ENCODE data around the gene TWIST1.
A peak's percentile ranks its signal among the peaks of the same experiment; 100 is the strongest.

The TWIST1 gene

DNA sequence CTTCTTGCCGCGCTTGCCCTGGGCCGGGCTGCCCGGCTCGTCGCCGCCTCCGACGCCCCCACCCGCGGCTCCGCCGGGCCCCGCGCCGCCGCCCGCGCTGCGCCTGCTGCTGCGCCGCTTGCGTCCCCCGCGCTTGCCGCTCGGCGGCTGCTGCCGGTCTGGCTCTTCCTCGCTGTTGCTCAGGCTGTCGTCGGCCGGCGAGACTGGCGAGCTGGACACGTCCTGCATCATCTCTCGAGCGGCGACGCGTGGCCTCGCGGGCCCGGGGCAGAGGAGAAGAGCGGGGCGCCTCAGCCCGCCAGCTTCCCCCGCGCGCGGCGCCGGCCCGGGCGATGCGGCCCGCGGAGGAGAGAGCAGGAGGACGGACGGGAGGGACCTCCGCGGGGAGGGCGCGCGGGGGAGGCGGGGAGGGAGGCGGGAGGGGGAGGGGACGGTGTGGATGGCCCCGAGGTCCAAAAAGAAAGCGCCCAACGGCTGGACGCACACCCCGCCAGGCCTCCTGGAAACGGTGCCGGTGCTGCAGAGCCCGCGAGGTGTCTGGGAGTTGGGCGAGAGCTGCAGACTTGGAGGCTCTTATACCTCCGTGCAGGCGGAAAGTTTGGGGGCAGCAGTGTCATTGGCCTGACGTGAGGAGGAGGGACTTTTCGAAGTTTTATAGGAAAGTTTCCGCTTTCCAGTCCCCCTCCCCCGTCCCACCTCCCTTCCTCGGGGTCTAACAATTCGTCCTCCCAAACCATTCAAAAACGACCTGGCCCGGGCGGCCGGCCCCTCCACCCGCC lies at the start of gene TWIST1:
Gene TWIST1 (minus strand): TSS at position 546 of the 779 bp plus-strand sequence. CDS start 315 bp downstream, at position 231.
- FAIRE-seq, result no peak

GRCh38 chr7:19161671-19162070 lies 44.2 kb upstream of the TWIST1 start:
- no peak for FAIRE-seq

- no peak for FAIRE-seq
Measured at GRCh38 chr7:19146699-19147098, 29.3 kb upstream of the TWIST1 start.

- FAIRE-seq, result no peak
Measured at GRCh38 chr7:19145434-19146115, 28.1 kb upstream of the TWIST1 start.

DNA sequence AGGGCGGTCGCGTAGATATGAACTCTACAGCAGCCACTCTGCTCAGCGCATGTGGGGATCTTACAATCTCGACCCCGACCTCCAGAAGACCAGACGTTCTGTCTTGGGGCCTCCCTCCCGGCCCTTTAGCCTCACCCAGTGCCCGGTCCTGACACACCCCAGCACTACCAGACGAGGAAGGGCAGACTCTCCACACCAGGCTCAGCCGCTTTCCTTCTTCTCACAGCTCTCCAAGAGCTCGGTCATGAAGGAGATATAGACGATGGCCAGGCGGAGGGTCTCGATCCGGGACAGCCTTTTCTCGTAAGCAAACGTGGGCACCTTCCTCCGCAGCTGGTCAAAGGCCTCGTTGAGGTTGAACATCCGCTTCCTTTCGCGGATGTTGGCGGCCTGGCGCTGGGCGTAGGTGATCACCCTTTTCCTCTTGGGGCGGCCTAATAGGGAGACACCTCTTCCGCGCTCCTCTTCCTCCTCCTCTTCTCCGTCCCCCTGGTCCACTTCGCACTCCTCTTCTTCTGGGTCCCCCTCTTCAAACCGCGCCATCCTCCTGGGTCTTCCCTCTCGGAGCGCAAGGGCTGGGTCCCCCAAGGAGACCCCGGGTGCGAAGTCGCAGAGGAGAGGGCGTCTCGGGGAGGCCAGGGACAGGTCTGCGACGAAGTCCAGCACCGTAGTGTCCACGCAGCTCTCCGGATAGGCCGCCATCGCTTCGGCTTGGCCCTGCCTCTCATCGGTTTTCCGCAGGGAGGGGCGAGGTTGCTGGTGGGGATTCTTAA lies 27.4 kb upstream of the TWIST1 start, which contains the start of gene FERD3L:
Gene FERD3L (minus strand): TSS at position 761 of the 773 bp plus-strand sequence. CDS start 59 bp downstream, at position 702.
- no peak for FAIRE-seq

GRCh38 chr7:19143881-19144574 lies 26.6 kb upstream of the TWIST1 start:
- no peak for FAIRE-seq

DNA sequence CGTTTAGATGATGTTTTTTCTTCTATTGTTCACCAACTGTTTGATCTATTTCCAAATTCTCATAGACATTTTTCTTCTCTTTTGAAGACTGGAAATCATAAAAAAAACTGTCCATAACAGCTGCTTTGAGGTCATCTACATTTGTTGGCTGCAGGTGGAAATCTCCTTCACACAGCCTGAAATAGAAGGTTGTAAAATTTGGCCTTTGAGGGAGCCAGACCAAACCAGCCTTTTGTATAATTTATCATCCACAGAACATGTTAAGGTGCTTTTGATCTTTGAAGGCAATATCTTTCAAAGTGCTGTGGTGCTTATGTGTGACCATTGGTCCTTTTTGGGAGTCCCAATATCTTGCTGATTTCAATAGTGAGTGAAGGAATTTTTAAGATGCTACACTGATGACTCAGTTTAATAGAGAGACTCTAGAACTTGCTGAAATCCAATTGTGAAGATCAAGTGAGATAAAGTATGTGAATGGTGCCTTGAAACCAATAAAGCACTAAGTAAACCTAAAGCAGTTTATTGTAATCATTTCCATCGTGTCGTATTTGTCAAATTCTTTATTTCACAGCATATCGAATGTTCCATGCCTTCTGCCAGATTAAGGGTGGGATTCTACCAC lies 22.4 kb upstream of the TWIST1 start:
- FAIRE-seq, result no peak

- FAIRE-seq, result no peak
Measured at GRCh38 chr7:19133886-19134285, 16.4 kb upstream of the TWIST1 start.

- FAIRE-seq, result no peak
Measured at GRCh38 chr7:19133390-19133789, 16.0 kb upstream of the TWIST1 start.

DNA sequence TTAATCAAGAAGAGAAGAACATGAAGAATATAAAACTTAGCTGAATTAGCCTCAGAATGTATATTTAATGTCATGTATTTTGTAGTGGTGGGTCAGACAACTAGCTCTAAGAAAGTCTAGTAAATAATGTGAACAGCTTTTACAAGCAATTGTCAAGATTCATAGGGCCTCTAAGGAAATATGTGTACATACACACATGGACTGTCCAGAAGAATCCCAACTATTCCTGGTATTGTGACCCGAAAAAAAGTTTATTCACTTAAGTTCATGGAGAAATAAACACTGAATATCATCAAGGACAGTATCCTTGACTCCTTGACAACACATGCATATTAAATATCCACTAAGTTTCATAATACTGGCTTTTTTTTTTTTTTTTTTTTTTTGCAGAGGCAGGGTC lies 11.4 kb upstream of the TWIST1 start:
- FAIRE-seq, result no peak

DNA sequence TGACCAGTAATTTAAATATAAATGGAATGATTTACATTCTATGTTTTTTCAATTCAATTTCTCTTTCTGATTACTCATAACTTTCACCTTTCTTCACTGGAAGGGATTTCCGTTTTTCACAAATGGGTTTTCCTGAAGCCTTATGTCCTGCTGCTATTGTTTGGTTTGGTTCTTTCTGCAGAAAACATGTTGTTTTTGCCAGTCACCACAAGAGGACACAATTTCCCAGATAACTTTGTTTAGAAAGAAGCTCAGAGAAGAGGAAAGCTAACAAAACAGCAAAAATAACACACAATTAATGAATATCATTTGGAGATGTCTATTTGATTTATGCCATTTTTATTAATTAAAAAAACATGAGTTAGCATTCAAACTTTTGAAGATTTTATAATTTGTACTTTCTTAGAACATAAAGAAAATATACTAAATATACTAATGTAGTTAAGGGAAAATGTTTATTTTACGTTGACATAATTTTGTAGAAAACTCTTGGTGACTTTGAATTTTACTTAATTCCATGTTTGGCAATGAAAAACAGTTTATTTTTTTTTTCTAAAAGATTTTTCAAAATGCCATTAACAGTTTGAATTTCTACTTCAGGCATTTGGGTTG lies 4.6 kb upstream of the TWIST1 start:
- peak; percentile 31 for FAIRE-seq

DNA sequence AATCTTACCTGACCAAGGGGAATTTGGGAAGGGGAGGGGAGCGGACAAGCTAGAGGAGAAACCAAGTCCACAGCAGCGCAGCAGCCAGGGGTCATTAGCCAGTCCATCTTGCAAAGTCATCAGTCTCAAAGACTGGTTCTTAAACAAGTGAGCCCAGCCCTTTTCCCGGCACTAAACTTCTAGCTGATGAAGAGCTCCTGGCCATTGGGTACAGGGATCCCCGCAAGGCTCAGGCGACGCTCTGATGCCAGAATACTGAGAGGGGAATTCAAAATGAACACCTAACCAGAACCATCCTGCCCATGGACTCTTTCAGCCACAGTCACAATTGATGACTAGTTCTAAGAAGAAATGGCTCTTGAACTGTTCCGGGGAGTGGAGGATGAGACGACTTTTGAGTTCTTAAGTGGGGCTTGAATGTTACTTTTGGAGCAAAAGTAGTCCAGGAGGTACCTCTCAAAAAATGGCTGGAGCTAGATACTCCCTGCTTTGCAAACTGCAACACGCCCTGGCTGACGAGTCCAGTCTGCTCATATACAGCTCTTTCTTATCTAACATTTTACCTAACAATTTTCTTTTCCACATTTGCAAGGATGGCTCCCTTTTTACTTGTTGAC lies 2.5 kb upstream of the TWIST1 start:
- no peak for FAIRE-seq

GRCh38 chr7:19119372-19119771 lies 1.9 kb upstream of the TWIST1 start:
- FAIRE-seq, result no peak

DNA sequence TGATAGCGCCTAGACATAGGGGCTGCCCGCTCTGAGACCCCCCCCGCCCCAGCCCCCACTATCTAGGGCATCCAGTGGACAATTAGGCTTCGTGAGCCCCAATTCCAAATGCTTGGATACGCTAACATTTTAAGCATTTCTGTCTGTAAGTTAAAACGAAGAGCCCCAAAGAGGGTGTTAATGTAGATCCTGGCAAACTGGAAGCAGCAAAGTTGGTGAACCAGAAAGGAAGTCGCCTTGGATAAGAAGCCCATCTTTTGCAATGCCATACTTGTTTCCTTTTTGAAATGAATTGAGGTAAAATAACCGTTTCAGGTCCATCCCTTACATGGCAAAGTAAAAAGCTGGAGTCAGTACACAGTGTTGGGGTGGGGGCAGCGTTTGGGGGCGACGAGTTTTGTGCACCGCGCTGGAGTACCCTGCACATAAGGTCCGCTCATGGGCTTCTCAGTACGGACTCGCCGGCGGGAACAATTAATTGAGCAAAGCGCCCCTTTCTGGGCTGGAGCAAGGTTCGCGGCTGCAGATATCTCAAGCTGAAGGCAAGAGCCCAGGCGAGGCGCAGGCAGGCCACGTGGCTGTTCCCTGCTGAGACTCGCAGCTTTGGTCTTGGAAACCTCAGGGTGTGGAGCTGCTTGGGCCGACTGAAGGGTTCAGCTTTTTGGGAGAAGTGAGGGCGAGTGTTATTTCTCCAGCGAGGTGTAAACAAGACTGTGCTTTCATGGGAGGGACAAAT lies 1.4 kb upstream of the TWIST1 start:
- no peak for FAIRE-seq

- FAIRE-seq, result no peak
Measured at GRCh38 chr7:19117870-19118608, 603 bp upstream of the TWIST1 start.

DNA sequence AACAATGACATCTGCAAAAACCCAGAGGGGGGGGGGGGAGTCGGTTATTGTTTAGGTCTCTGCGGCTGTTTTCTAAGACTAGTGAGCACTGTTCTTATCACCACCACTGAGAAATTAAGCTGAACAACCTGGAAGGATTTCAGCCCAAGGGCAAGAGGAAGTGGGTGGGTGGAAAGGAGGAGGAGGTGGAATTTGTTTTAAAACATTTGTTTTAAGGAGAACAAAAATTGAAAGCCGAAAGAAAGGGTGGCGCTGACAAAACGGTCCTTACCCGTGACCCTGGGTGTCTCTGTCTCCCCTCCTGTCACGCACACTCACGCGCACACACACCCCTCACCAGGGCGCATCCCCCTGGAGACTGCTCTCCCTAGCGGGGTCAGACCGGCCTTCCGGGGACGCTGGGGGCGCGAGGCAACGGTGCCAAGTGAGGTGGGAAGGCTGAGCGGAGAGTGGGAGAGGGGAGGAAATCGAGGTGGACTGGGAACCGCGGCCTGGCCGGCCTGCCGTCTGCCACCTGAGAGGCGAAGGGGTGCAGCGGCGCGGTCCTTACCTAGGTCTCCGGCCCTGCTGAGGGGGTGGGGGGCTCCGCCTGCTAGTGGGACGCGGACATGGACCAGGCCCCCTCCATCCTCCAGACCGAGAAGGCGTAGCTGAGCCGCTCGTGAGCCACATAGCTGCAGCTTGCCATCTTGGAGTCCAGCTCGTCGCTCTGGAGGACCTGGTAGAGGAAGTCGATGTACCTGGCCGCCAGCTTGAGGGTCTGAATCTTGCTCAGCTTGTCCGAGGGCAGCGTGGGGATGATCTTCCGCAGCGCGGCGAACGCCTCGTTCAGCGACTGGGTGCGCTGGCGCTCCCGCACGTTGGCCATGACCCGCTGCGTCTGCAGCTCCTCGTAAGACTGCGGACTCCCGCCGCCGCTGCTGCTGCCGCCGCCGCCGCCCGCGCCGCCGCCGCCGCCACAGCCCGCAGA lies 1.0 kb downstream of the TWIST1 start:
- FAIRE-seq, result no peak

GRCh38 chr7:19114551-19114855 lies 2.9 kb downstream of the TWIST1 start:
- no peak for FAIRE-seq

GRCh38 chr7:19113855-19114550 lies 3.4 kb downstream of the TWIST1 start:
- FAIRE-seq, result no peak
